GM12873 (cell line): ENCODE data around the gene LIF.

Experiments
- TF ChIP-seq, protein P1 (sequence below): IDR thresholded peaks from 2 replicates; pipeline ENCODE4 v1.5.1; 2012; ENCODE audit warnings: low read depth, mild to moderate bottlenecking, moderate library complexity, low read length, control low read depth; ENCODE audit not compliant: insufficient read depth; ENCODE audit errors: missing control alignments

The LIF gene

DNA sequence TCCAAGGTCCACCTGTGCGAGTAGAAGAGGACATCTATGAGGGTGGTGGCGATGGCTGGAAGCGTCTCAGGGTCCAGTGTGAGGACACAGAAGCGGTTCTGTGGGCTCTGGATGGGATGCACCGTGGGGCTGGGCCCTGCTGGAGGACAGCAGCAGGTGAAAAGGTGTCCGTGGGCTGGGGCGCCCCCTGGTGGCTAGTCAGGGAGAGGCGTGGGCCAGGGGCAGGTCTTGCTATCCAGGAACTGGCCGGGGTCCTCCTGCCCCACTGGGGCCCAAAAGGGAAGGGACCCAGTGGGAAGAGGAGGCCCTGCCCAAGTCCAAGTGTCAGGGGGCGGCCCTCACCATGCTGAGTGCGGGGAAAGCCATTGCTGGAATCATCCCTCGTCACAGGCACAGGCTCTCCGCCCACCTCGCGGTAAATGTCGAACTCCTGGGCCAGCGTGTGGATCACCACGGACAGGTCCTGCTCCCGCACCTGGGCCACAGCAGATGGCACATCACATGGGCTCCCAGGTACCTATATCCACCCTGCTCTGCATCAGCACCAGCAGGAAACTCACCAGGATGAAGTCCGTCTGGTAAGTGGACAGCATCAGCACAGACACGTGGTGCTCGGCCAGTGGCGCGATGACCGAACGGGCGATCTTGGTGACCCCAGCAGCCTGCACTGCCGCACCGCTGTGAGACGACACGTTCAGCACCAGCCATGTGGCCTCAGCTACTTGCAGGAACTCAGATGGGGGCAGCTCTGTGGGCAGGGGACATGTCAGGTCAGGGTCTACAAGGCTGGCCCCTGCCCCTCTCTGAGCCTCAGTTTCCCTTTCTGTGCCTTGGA lies 40.5 kb upstream of the LIF start:
- TF ChIP-seq, protein P1, sequence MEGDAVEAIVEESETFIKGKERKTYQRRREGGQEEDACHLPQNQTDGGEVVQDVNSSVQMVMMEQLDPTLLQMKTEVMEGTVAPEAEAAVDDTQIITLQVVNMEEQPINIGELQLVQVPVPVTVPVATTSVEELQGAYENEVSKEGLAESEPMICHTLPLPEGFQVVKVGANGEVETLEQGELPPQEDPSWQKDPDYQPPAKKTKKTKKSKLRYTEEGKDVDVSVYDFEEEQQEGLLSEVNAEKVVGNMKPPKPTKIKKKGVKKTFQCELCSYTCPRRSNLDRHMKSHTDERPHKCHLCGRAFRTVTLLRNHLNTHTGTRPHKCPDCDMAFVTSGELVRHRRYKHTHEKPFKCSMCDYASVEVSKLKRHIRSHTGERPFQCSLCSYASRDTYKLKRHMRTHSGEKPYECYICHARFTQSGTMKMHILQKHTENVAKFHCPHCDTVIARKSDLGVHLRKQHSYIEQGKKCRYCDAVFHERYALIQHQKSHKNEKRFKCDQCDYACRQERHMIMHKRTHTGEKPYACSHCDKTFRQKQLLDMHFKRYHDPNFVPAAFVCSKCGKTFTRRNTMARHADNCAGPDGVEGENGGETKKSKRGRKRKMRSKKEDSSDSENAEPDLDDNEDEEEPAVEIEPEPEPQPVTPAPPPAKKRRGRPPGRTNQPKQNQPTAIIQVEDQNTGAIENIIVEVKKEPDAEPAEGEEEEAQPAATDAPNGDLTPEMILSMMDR, result peak; percentile 89

DNA sequence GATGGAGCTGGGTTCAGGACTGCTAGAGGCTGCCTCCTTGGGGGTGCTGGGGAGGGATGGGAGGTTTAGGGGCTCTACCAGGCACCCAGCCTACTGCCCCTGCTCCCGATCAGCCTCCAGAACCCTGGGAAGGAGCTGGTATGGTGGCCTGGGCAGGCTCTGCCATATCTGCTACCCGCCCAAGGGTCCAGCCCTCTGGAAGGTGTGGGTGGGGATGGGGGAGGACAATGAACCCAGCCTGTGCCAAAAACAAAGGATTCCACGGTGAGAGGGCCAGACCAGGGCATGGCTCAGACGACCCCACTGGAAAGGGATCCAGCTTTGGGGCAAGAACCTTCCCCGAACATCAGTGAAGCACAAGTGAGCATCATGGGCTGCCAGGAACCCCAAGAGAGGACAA lies 39.8 kb upstream of the LIF start:
- TF ChIP-seq, protein P1, result no peak

DNA sequence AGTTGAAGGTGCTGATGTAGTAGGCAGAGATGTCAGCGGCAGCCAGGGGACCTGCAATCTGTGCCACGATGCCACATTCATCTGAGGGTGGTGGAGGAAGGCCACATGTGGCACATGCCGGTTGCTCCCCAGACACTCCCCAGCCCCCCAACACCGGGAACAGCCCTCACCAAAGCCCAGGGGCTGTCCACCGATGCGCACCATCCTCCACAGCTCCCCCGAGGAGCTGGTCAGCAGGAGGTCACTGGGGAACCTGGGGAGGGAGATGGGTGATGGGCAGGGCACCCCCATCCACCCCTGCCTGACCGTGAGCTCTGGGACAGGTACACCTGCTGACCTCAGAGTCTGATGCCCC lies 39.3 kb upstream of the LIF start:
- TF ChIP-seq, protein P1, result no peak

DNA sequence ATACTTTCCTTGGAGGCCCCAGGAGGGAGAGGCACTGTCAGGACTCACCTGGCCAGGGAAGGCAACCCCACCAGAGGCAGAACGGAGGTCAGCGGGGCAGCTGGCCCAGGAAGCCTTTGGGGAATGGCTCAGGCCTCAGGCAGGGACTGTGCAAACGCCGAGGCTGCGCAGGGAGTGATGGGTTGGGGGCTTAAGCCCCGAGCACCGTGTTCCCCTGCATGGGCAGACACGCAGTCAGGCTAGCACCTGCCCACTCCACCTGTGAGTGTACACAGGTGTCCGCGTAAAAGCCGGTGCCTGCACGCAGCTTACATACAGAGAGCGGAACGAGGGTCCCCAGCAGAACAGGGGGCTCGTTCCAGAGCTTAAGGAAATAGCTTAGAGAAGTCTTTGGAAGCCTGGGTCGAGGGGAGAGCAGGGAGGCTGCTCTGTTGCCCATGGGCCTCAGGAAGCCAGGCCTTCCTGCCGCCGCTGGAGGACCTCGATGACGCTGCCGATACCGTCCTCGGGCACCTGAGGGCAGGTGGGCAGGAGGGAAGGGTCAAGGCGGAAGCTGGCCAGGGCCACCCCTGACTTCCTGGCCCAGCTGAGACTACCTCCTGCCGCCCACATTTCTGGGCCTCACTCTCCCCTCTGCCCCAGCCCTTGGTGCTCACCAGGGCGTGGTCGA lies 38.8 kb upstream of the LIF start:
- TF ChIP-seq, protein P1, result no peak

DNA sequence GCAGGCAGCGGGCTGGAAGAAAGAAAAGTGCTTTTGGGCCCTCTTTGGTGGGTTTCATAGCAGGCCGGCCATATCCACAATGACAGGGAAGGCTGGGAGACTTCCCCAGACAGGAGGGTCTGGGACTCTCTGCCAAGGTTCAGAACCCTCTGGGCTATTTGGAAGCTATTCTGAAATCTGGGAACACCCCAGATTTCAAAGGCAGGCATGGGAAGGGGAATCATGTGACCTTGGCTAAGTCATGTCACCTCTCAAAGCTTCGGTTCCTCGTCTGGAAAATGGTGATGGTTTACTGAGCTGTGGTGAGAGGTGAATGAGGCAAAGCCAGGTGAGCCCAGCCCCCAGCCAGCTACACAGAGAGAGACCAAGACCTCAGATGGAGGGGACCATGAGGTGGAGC lies 38.1 kb upstream of the LIF start:
- TF ChIP-seq, protein P1, result no peak

DNA sequence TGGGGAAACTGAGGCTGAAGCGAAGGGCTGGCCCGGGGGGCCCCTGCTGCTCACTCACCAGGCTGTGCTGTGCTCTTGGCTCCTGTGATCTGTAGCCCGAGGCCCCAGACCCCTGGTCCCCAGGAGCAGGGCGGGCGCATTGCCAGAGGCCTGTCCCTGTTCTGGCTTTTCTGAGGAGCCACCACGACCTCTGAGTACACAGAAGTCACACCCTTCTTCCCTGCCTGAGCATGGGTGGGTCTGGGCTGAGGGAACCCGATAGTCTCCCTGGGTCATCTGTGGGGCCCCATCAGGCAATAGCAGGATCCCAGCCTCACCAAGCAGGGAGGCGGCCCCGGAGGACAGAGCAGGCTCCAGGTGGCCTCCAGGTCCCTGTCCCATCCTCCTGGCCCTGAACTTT lies 37.6 kb upstream of the LIF start:
- TF ChIP-seq, protein P1, result no peak

DNA sequence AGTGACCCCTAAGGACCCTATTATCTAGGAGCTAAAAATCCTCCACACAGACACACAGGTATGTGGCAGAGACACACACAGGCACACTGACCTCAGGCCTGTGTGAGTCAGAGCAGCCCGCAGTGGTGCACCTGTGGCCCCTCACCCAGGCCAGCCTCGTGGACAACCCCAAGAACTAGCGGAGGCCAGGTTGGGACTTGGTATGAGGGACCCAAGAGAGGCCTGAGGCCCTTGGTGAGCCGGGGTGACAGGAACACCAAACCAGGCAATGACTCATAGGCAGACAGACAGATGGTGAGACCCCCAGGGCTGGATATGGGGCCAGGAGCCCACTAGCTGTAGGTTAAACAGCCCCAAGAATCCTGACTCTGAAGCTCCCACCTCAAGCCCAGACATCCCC lies 36.8 kb upstream of the LIF start:
- TF ChIP-seq, protein P1, result no peak
